GM18517 (cell line): ENCODE measurements around the gene FBXL15.

Experiments
- ATAC-seq: cut with Tn5 transposase; IDR thresholded peaks from one replicate; pipeline ENCODE4 v1.9.1; 2021; ENCODE audit warnings: mild to moderate bottlenecking, moderate library complexity; ENCODE audit not compliant: unreplicated experiment

Gene FBXL15

DNA sequence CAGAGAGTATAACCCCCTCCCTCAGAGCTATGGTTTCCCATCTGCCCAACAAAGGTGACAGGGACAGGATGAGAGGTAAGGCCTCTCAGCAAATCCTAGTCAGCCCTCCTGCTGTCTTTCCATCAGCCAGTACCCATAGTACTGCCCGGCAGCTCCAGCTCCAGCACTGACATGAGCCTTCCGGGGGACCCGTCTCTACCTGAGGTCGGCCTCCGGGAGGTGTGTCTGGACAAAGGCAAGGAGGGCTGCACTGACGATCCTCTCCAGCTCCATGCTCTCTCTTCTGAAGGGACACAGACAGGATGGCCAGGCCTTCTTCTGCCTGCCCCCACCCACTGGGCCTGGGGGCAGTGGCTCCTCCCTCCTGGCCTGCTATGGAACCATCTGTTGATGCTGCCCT lies 4.3 kb downstream of the FBXL15 start:
- ATAC-seq, result no peak

DNA sequence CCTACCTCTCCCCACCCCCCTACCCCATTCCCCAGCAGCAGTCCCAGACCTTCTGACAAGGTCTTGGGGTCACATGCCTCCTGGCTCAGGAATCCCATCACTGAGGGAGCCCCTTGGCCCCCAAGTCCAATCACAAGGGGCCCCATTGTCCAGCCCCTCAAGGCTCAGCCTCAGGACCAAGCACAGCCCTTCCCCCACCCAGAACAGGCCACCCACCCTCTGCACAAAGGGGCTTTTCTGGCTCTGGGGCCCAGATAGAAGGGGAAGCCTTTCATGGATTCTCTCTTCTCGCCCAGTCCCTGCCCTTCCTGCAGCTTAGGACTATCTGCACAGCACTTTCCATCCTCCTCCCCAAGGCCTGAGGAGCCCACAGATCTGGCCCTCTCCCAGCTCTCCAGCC lies 4.8 kb downstream of the FBXL15 start:
- no peak for ATAC-seq

DNA sequence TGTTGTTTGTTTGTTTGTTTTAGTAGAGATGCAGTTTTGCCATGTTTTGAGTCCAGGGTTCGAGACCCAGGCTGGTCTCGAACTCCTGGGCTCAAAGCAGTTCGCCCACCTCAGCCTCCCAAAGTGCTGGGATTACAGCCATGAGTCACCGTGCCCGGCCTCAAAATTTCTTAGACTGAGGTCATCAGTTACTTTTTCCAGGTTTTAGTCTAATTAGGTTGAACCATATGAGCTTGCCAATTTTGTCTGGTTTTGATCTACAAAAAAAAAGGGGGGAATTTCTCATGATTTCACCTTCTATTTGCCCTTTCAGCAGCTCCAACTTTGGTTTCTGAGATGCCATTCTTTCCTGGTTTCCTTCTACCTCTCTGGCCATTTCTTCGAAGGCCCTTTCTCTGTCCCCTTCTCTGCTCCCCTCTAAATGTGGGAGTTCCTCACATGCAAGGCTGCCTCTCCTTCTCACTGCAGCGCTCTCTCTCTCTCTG lies 6.2 kb downstream of the FBXL15 start:
- no peak for ATAC-seq

DNA sequence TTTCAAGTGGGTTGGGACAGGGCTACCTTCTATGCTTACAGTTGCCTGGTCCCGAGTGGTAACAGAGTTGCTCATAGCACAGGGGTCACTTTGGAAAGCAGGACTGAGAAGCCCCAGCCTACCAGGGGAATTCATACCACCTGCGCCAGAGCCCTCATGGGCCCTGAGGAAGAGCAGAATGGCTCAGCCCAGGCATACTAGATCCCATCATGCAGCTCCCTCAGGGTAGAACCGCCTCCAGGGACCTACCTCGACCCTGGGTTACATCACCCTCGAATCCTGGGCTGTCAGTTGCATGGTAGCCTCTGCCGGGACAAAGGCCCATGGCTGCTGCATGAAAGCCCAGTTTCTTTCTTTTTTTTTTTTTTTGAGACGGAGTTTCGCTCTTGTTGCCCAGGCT lies 8.8 kb downstream of the FBXL15 start:
- no peak for ATAC-seq

DNA sequence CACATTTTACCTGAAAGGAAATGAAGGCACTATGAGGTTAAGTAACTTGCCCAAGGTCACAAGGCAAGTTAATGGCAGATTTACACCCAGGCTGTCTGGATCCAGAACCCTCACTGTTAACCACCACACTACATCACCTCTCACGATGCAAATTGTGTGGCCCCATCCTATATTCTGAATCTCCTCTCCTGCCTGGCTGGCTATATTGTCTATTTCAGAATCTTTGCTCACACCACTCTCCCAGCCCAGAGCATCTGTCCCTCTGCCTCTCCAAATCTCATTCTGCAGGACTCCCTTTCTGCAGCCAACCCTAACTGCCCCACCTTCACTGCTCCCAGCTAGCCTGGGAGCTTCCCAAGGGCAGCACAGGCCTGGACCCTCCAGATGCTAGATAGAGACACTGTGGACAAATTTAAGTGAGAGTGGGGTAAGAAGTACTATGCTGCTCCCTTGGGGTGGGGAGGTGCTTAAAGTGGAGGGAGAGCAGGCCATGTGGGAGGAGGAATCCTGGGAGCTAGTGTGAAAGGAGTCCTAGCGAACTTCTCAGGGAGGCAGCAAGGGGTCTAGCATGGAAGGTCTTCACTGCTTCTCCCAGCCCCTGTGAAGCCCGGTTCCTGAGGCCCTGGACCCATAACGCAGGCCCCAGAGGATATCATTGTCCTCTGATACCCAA lies 11.0 kb downstream of the FBXL15 start:
- no peak for ATAC-seq

DNA sequence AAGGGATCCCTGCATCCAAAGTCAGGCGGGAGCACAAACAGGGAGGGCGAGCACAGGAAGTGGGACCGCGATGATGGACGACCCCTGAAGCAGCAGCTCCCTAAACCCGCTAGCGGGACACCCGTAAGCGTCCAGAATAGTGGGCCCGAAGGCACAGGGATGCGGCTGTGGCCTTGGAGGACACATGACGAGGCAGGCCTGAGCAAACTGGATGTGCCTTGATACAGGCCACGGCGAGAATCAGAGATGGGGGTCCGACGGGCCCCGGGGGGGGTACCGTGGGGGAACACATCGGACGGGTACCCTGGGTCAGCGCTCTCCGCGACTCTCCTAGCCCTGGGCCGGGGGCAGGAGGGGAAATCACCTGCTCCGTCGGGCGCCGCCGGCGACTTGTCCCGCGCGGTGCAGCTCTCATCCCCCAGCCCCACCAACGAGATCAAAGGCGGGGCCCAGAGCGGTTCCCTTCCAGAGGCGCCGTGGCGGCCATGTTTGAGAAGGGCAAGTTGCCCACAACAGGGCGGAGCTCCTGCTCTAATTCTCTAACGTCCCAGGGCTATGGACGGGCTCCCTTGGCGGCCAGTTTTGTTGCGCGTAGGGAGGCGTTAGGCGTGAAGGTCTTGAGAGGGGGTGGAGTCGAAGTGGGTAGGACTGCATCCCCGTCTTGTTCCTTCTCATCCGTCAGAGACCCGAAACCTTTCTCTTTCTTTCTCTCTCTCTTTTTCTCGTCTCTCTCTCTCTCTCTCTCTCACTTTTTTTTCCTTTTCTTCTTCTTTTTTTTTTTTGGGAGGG lies 11.7 kb downstream of the FBXL15 start, which contains the start of gene CUEDC2:
CUEDC2 (minus strand) TSS at position 413 of the 789 bp plus-strand sequence. CDS start 7,386 bp downstream, outside the sequence.
- peak; percentile 74 for ATAC-seq

DNA sequence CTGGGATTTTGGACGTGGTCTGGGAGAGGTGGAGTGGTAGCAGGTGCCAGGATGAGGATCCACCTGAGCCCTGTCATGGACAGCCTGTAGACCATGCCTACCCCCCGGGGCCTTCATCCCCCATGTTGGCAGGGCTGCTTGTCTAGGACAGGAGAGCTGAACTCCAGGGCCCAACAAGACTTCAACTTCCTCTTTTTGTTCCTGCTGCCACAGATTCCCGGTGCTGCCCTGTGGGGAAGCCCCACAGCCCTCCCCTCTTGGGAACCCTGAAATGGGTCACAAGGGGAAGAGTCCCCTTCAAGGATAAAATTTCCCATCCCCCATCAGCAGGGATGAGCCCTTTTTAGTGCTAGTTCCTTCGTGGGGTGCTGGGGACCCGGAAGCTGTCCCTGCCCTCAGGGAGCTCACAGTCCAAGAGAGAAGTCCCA lies 13.0 kb downstream of the FBXL15 start:
- no peak for ATAC-seq

DNA sequence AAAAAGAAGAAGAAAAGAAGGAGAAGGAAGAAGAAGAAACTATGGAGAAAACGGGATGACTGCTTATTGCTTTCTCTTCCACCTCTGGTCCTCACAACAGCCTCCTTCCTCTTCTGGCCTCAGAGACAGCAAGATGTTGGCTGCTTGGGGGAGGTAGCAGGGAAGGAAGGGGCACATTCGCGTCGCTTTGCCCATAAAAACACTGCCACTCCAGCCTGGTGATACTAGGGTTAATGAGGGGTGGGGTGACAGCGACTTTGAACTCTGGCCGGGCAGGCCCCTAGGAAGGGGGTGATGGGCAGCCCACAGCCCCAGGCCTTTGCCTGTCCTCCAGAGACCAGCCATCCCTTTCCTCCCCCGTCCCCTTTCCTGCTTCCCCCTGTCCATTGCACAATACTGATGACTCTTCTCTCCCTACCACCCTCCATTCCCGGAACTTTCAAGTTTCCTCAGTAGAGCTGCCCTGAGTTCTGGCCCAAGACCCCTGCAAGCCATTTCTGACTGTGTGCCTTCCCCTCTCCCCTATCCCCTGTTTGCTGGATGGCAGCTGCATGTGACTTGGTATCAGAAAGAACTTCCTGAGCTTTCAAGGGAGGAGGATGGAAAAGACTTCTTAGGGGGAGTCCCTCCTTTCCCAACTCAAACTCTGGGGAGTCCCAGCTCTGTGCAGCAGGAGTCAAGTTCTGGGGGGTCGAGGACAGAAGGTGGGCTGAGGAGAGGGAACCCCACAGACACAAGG lies 13.9 kb downstream of the FBXL15 start:
- ATAC-seq, result no peak

DNA sequence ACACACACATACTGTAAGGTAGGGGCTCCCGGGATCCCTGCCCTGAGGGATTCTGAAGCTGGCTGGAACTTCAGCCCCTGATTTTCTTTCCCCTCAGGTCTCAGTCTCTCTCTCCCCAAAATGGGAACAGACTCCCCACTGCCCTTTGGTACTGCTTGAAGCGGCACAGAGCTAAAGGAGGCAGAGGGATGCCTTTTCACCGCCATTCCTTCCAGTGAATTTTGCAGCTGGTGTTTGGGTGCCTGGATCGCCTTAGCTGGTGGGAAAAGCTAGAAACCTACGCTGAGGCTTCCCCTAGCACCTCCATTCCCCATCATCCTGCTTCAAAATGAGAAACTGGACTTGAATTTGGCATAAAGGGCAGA lies 14.5 kb downstream of the FBXL15 start:
- ATAC-seq, result no peak

DNA sequence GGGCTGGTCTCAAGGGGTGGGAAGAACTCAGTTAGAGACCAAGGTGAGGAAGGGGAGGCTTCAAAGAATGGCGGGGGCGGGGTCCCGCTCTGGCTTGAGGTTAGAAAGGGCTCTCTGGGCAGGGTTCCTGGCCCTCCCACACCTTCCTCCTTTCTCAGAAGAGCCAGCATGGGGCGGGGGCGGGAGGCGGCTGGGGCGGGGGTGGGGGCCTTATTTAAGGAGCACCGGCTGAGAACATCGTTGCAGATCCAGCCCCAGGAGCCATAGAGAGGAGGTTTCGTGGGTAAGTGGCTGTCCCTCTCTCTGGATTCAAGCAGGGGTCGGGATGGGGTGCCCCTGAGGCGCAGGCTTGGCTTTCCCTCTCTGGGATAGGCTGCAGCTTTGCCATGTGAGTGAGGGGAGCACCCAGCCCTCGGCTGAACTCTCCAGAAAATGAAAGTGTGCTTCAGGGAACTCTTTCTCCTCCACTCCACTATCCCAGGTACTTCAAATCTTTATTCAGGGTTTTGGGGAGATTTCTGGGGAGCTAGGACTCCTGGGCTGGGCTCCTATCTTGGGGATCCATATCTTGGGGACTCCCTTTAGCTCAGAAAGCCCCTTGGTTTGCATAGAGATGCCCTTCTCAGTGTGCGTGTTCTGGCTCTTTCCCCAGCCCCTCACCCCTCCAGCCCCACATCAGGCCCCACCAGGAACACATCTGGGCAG lies 15.0 kb downstream of the FBXL15 start:
- ATAC-seq, result no peak

DNA sequence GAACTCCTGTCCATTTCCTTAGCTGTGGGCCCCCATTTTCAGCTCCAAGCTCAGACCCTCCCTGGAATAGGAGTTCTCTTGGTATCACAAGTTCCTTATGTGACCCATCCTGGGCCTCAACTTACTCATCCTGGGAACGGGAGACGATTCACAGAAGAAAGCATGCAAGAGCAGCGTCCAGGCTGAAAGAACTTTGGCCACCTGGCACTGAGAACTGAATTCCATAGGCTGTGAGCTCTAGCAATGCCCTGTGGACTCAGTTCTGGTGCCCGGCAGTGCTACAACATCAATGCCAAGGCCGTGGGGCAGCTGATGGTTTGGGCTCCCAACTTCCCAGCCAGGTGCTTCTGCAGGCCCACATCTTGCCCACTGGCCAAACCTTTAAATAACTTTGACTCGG lies 15.7 kb downstream of the FBXL15 start:
- no peak for ATAC-seq

DNA sequence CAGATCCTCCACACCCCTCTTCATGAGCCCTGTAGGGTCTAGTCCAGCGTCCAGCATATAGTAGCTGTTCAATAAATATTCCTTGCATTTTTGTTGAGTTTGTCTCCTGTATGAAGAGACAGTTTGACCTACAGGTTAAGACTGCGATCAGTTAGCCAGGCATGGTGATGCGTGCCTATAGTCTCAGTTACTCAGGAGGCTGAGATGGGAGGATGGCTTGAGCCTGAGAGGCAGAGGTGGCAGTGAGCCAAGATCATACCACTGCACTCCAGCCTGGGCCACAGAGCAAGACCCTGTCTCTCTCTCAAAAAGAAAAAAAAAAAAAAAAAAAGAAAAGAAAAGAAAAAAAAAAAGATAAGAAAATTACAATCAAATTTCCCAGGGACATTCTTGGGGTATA lies 16.9 kb downstream of the FBXL15 start:
- ATAC-seq, result no peak

DNA sequence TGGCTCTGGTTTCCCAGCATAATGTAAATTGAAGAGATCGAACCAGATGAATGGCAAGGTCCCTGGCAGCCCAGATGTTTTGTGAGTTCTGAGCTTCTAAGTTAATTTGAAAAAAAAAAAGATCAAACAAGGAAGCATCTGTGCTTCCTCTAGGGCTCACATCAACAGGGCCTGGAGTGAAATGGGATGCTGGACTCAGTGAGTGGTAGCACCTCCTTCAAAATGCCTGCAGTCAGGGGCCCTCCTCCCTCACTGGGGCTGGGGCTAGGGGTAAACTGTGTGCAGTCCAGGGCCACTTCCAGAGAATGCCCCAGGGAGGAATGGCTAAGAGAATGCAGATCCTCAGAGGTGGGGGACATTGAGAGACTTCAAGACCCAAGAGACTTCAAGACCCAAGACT lies 17.7 kb downstream of the FBXL15 start:
- ATAC-seq, result no peak

DNA sequence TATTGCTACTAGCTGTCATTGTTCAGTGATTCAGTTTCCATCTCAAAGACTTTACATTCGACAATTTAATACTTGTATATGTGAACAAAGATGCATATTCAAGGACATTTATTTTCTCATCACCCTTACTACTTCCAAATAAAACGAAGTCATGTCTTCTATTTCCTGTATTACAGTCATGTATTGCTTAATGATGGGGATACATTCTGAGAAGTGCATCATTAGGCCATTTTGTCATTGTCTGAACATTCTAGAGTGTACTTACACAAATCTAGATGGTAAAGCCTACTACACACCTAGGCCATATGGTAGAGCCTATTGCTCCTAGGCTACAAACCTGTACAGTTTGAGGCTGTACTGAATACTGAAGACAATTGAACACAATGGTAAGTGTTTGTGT lies 24.2 kb downstream of the FBXL15 start:
- no peak for ATAC-seq

DNA sequence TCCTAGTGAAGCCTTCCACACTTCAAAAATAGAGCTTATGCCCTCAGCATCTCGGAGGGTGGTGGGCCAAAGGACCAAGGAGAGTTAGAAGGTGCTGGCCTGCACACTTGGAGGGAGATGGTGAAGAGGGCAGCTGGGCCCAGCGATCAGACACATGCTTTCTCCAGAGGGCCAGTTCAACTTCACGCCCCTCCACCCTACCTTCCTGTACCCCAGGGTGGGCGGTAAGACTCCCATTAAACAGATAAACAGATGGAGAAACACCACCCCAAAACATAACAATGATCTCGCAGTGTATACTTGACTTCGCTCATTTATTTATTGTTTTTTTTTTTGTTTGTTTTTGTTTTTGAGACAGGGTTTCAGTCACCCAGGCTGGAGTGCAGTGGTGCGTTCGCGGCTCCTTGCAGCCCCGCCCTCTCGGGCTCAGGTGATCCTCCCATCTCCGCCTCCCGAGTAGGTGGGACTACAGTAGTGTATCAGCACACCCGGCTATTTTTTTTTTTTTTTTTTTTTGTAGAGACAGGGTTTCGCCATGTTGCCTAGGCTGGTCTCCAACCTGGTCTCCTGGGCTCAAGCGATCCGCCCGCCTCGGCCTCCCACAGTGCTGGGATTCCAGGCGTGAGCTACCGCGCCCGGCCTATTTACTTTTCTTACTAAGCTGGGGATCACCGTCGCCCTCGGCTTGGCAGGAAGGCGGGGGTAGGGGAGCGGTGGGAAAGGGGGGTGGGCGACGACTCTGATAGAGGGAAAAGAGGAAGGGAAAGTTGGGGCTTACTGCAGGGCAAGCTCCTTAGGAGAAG lies 28.9 kb downstream of the FBXL15 start:
- no peak for ATAC-seq

DNA sequence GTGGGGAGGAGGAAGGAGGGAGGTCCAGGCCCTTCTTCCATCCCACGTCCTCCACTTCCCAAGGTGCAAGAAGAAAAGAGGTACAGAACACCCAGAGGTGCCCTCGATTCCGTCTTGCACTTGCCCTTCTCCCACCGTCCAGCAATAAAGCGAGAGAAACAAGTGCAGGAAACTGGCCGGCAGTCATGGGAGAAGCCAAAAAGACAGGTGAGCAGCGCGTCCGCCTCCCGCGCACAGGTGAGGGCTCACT lies 29.4 kb downstream of the FBXL15 start:
- ATAC-seq, result peak; percentile 12

DNA sequence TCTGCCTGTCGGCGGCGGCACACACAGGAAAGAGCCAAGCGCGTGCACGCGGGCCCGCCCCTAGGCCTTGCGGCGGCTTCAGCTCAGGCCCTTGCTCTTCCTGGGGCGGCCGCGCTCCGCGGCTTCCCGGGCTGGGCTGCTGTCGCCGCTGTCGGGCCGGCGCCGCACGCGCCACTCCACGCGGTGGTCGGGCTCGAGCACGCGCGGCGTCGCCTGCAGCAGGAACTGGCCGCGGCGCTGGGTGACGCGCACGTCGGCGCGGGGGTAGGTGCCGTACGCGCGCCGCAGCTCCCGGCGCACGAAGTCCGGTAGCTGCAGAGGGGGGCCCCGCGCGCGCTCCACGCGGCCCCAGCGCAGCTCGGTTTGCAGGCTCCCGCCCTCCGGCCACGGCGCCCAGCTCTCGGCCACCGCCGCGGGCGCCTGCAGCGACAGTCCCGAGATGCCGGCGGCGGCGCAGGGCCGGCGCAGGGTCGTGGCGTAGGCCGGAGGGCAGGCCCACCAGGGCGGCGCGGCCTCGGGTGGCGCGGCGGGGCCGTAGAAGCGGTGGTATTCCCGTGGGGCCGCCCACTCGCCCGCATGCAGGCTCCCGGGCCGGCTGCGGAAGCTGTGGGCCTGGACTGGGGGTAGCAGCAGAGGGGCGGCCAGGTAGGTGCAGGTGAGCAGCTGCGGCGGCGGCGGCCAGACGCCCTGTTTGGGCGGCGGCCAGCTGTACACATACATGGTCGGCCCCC lies 29.9 kb downstream of the FBXL15 start:
- peak; percentile 64 for ATAC-seq

DNA sequence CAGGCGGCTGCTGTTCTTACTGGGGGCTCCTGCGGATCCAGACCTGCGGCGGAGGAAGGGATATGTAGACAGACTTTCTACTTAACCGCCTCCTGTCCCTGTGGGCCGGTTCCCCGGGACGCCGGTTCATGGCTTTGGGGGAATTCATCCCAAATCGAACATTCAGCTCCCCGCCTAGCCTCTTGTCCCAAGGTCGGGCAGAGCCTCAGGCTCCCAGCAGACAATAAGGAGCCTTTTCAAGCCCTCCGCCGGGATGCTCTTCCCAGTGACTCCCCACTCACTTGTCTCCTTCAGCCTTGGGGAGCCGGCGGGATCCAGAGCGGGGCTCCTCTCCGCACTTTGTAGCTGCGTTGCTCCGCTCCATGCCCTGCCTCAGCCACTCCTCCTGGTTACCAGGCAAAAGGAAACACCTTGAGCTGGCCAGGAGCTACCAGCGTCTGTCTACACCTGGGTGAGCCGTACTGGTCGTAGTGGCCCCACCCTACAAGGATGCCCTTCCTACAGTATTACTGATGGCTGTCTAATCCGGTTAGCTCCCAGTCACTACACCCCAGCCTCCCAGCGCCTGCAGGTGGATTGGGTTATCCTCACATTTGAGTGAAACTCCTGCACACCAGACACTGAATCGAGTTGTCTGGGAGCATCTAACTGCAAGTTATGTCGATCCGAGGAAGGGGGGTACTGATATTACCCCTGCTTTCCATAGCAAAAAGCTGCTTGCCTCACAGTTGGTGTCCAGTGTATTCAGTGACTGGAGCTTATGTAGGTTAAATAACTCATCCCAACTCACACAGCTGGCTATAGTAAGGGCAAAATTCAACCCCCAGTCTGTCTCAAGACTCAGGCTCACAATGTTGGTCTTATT lies 30.7 kb downstream of the FBXL15 start, which contains the start of gene C10orf95:
C10orf95 (minus strand) TSS at position 439 of the 865 bp plus-strand sequence. CDS start 450 bp downstream, outside the sequence.
- ATAC-seq, result no peak
